Epithelial cell of esophagus (primary cell): ENCODE results near the gene MED31.
A peak's percentile ranks its signal among the peaks of the same experiment; 100 is the strongest.

Experiments used
- DNase-seq: peaks from one replicate; pipeline ENCODE4 v3.0.0; 2010; ENCODE audit warnings: low read depth
- H3K4me3 ChIP-seq: 2 replicates; pipeline ENCODE4 v1.5.1; 2011; ENCODE audit warnings: mild to moderate bottlenecking, low read length, control low read depth
- TF ChIP-seq, protein P1 (sequence below): IDR thresholded peaks from 2 replicates; pipeline ENCODE4 v1.5.1; 2011; ENCODE audit warnings: low read depth, mild to moderate bottlenecking, low read length, control low read depth, inconsistent platforms; ENCODE audit not compliant: insufficient read depth; ENCODE audit errors: missing control alignments

The MED31 gene

DNA sequence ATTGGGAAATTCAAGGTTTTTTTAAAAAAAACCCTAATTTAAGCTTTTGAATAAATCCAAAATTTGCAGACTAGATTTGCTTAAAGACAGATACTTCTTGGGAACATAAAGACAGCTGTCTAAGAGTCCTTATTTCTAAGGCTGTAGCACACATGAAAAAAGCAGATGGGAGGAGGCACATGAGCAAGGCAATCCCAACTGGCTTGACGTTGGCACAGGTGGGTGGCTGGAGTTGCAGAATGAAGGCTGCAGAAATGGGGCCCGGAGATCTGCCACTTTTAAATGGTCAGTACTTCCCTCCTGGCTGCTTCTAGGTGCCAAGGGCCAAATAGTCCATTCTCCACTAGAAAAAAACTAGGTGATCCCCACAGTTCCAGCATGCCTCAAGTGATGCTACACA is 15.3 kb downstream of the MED31 start:
- DNase-seq: no peak
- no peak overlapping the region for H3K4me3 ChIP-seq
- TF ChIP-seq, protein P1, sequence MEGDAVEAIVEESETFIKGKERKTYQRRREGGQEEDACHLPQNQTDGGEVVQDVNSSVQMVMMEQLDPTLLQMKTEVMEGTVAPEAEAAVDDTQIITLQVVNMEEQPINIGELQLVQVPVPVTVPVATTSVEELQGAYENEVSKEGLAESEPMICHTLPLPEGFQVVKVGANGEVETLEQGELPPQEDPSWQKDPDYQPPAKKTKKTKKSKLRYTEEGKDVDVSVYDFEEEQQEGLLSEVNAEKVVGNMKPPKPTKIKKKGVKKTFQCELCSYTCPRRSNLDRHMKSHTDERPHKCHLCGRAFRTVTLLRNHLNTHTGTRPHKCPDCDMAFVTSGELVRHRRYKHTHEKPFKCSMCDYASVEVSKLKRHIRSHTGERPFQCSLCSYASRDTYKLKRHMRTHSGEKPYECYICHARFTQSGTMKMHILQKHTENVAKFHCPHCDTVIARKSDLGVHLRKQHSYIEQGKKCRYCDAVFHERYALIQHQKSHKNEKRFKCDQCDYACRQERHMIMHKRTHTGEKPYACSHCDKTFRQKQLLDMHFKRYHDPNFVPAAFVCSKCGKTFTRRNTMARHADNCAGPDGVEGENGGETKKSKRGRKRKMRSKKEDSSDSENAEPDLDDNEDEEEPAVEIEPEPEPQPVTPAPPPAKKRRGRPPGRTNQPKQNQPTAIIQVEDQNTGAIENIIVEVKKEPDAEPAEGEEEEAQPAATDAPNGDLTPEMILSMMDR: no peak

DNA sequence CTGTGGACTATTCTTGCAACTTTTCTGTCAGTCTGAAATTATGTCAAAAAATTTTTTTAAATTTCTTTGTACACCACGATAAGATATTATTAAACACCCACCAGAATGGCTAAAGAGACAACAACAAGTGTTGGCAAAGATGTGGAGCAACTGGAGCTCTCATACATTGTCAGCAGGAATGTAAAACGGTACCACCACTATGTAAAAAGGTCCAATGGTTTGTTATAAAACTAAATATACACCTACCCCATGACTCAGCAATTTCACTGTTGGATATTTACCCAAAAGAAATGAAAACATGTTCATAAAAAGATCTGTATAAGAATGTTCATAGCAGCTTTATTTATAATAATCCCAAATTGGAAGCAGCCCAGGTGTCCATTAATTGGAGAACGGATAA is 18.1 kb downstream of the MED31 start:
- TF ChIP-seq, protein P1: no peak
- H3K4me3 ChIP-seq: no peak overlapping the region
- DNase-seq: no peak

DNA sequence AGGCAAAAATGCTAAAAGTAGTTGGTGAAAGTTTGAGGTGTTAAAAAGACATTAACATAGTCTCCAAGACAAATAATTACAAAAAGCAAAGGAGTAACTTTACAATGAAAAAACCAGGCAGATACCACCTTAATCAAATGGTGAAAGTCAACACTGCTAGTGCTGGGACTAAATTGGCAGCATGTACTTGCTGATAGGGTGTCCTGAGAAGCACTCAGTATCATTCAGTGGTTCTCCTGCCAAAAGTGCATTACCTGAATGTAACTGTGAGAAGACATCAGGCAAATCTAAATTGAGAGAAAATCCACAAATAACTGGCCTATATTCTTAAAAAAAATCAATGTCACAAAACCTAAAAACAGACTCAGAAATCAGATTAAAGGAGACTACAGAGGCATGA is 18.9 kb downstream of the MED31 start:
- DNase-seq: no peak
- TF ChIP-seq, protein P1: no peak
- no peak overlapping the region for H3K4me3 ChIP-seq

DNA sequence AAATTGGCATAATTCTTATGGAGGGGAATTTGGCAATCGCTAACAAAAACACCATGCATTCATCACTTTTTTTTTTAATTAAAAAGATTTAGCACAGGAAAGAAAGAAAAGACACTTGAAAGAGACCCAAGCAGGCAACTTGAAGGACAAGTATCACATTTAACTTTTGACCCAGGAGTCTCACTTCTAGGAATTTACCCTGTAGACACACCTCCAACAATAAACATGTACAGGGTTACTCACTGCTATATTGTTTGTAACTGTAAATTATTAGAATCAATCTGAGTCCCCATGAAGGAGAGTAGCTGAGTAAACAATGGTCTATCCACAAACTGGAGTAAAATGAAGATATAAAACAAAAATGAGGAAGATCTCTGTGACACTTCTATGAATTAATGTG is 21.0 kb downstream of the MED31 start:
- no peak overlapping the region for H3K4me3 ChIP-seq
- TF ChIP-seq, protein P1: no peak
- DNase-seq: no peak

DNA sequence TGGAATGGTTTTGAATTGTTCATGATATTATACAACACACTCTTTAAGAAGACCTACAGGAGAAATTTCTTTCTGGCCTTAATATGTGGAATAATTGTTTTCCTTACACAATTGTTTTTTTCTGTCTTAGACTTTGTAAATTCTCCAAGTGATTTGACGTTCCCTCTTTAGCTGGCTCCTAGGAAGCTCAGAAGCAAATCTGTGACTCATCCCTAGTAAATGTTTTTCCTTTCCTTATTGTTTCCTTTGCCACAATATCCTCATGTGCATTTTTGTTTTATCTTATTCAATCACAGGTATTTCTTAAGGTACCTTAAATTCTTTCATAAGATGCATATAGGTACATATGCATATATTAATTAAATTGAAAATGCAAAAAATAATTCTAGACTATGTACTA is 24.4 kb downstream of the MED31 start:
- TF ChIP-seq, protein P1: no peak
- no peak overlapping the region for H3K4me3 ChIP-seq
- peak; percentile 20 for DNase-seq

DNA sequence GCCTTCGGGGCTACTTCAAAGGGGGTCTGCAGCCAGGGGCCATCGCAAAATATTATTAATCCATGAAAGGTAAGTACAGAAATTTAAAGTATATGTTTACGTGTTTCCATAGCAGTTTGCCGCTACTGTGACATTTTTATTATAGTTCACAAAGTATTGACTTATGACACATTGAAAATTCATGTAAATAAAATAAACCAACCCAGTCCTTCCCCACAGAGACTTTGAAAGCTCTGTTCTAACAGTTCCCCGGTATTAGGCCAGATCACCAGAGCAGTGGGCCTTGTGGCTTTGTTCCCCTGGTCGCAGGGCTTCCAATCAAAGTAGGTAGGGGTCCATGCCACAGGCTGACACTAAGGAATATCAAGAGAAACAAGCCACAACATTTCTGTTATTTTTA is 24.8 kb downstream of the MED31 start:
- H3K4me3 ChIP-seq: no peak overlapping the region
- no peak for DNase-seq
- TF ChIP-seq, protein P1: no peak

DNA sequence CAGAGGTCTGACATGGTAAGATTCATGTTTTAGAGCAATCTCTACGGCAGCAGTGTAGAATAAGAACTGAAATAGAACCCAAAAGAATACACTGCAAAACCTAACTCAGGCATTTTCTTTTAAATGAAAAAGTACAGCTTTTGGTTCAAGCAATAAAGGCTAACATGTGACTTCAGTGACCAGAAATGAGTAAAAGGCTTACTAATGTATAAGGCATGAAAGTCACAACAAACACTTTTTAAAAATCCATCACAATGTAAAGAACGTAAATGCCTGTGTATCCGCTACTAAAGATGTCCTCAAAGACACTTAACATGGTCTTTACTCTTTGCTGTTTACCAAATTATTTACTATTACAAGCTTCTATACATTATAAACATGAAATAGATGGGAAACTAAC is 27.5 kb downstream of the MED31 start:
- H3K4me3 ChIP-seq: no peak overlapping the region
- no peak for DNase-seq
- TF ChIP-seq, protein P1: no peak
